Esophagus squamous epithelium (tissue), 5 donors: ENCODE data around the gene PRRX1. TPM values are rescaled to one million over a fixed set of nuclear protein-coding genes. Genes with fewer than 3 reads are reported as not detected.

Experiments
- DNase-seq: peaks from one replicate; lab custom pipeline; 2025; lab: John Stamatoyannopoulos, UW
- H3K27ac ChIP-seq, 4 donors: fragments of 200-600 bp; sonication (generic); one replicate each; pipeline ENCODE4 v1.5.1; 2016 to 2019; ENCODE audit warnings: mild to moderate bottlenecking in 1 of 4
- H3K27me3 ChIP-seq, 4 donors: fragments of 200-600 bp; sonication (generic); 1 replicate in 3 of 4; 2 replicates in 1 of 4; pipeline versions ENCODE4 v1.5.1 to v1.6.0; 2017 to 2021; ENCODE audit warnings: antibody characterized with exemption in 1 of 4
- H3K36me3 ChIP-seq, 3 donors: fragments of 200-600 bp; sonication (generic); one replicate each; pipeline ENCODE4 v1.5.1; 2016 to 2019
- H3K4me1 ChIP-seq, 3 donors: fragments of 200-600 bp; sonication (generic); one replicate each; pipeline ENCODE4 v1.5.1; 2017 to 2019
- H3K4me3 ChIP-seq, 4 donors: fragments of 200-600 bp; sonication (generic); 1 replicate in 3 of 4; 2 replicates in 1 of 4; pipeline ENCODE4 v1.5.1; 2016 to 2019; ENCODE audit warnings: mild to moderate bottlenecking in 2 of 4, moderate library complexity in 1 of 4
- H3K9me3 ChIP-seq, 3 donors: fragments of 200-600 bp; sonication (generic); one replicate each; pipeline ENCODE4 v1.5.1; 2016 to 2019
- POLR2A ChIP-seq, 4 donors: fragments of 450-650 bp; IDR thresholded peaks; one replicate each; pipeline ENCODE4 v1.6.1; 2017; ENCODE audit warnings: antibody characterized with exemption in 4 of 4, mild to moderate bottlenecking in 4 of 4, moderate library complexity in 3 of 4
- WGBS, 2 donors: methylation state at CpG; one replicate each; pipeline ENCODE4 v1.1.5; 2018; 5-methylcytosine and 5-hydroxymethylcytosine counted together
- intact Hi-C: fragments of 100-400 bp; cut with DNase I; formaldehyde crosslinking; loops from one replicate; pipeline ENCODE4 v1.15.0; 2022
- total RNA-seq, 4 donors: library from RNA; depleted of rRNA; stranded (reverse); fragments of >200 nt; gene quantifications; one replicate each; pipeline ENCODE4 v1.1.0, GENCODE V29; 2016
- TF ChIP-seq, protein P1 (sequence below), 6 experiments: fragments of 450-650 bp in 4 of 6; fragments of 200-600 bp in 2 of 6; sonication (generic) in 2 of 6; IDR thresholded peaks; one replicate each; pipeline ENCODE4 v1.5.1; 2016 to 2019; ENCODE audit warnings: antibody characterized with exemption in 6 of 6, mild to moderate bottlenecking in 4 of 6, moderate library complexity in 4 of 6
- donor health status: DM: yes; HTN: yes; CAD: no.

PRRX1 gene
- total RNA-seq, 4 donors from 2014 or later, result 2.2 to 20.4 (median 10.3) TPM

DNA sequence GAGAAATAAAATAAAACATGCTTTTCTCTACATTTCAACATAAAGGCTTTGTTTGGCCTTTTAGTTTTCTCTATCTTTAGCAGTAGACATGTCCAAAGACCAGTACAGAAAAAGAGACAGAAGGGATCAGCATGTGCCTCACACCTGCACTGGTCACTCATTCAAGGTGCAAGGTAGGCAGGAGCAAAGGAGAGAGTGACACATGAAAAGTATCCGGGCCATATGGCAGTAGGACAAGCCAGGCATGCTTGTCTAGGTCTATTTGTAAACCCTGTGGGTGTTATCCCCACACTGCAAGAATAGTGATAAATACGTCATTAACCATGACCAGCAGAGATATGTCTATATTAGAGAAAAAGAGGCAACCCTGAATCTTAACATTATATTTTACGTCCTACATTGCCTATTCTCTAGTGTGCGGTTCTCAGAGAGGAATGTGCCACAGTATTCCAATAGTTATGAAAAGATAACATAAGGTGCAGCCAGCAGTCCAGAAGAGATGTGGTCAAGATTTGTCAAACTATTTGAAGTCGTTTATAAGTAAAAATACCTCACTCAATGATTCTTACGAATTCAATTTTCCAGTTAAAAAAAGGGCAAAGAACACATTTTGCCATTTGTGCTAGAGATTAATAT, 32.1 kb downstream of the PRRX1 start:
- Histone ChIP-seq H3K27me3 (no peaks in the 10 kb centered on the region), H3K27ac (peak overlapping the region in 3 of 4 donors; percentile 28 to 62 (median 57)), H3K4me1 (peaks cover 4 to 79% (median 36%) of the 10 kb centered on the region in 3 donors), H3K9me3 (no peaks in the 10 kb centered on the region), H3K4me3 (no peak overlapping the region), H3K36me3 (no peaks in the 10 kb centered on the region)
- WGBS, 2 donors, result 74 to 81% methylated on average over 6 of the region's 6 CpGs
- no peak for DNase-seq
- TF ChIP-seq, protein P1, sequence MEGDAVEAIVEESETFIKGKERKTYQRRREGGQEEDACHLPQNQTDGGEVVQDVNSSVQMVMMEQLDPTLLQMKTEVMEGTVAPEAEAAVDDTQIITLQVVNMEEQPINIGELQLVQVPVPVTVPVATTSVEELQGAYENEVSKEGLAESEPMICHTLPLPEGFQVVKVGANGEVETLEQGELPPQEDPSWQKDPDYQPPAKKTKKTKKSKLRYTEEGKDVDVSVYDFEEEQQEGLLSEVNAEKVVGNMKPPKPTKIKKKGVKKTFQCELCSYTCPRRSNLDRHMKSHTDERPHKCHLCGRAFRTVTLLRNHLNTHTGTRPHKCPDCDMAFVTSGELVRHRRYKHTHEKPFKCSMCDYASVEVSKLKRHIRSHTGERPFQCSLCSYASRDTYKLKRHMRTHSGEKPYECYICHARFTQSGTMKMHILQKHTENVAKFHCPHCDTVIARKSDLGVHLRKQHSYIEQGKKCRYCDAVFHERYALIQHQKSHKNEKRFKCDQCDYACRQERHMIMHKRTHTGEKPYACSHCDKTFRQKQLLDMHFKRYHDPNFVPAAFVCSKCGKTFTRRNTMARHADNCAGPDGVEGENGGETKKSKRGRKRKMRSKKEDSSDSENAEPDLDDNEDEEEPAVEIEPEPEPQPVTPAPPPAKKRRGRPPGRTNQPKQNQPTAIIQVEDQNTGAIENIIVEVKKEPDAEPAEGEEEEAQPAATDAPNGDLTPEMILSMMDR (IDR thresholded peaks at IDR 0.05), result no peak
- no peak for TF ChIP-seq POLR2A (IDR thresholded peaks at IDR 0.05)
- intact Hi-C loops, result no loop called here

DNA sequence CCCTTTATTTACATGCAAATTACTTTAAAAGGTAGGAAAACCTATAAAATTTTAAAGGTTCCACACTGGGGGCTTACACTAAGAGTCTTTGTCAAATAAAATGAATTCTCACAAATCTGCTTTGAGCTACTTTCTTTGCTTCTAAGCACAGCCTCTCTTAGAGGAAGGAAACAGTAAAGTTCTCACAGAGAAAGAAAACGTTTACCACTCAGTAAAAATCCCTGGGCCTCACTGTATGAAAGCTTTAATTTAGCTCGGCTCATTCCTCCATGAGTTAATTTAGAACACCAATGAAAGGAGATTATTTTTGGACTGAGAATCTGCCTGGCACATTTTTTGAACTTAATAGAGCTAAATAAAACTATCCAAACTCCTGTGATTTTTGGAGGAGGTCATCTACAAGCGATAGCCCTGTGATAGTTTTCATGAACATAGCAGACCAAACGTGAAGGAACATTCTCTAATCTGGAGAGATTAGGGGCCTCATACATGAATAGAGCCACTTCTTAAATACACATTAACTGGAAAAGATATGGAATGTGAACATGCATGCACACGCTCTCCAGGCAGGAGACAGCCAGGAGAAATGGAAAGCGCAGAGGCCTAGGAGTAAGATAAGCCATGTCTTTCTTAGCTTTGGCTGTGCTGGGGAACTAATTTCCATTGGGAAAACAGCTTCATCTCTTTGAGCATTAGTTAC, 32.8 kb downstream of the PRRX1 start:
- H3K4me3 ChIP-seq, result no peak overlapping the region
- TF ChIP-seq, protein P1 (IDR thresholded peaks at IDR 0.05), result no peak
- no peak for TF ChIP-seq POLR2A (IDR thresholded peaks at IDR 0.05)
- 27 to 35% methylated on average over 6 of the region's 6 CpGs for WGBS, 2 donors
- no peaks in the 10 kb centered on the region for H3K36me3 ChIP-seq
- intact Hi-C loops, result no loop called here
- no peaks in the 10 kb centered on the region for H3K9me3 ChIP-seq
- H3K4me1 ChIP-seq, result peaks cover 4 to 79% (median 36%) of the 10 kb centered on the region in 3 donors
- H3K27me3 ChIP-seq, result no peaks in the 10 kb centered on the region
- no peak for DNase-seq
- peak overlapping the region; percentile 28 to 62 (median 49) for H3K27ac ChIP-seq

DNA sequence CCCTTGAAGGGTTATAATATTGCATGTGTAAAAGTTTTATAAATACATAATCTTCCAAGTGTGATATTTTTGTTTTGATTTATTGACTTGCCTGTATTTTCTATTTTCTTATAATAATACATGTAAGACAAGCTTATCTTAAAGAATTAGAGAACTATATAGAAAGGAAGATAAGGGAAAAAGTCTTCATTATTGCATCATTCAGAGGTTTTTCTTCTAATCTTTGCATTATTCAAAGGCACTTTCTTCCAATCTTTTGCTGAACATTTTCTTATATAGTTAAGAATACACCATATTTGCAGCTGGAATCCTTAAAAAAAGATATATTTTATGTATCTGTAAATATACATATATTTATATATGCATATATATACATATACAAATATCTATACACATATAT, 33.4 kb downstream of the PRRX1 start:
- Histone ChIP-seq H3K27me3 (no peaks in the 10 kb centered on the region), H3K4me3 (no peak overlapping the region), H3K27ac (peak overlapping the region in 1 of 4 donors; percentile 62), H3K9me3 (no peaks in the 10 kb centered on the region), H3K4me1 (peaks cover 4 to 77% (median 36%) of the 10 kb centered on the region in 3 donors), H3K36me3 (no peaks in the 10 kb centered on the region)
- DNase-seq, result no peak
- intact Hi-C loops, result no loop called here
- TF ChIP-seq, protein P1 (IDR thresholded peaks at IDR 0.05), result no peak
- no peak for TF ChIP-seq POLR2A (IDR thresholded peaks at IDR 0.05)

DNA sequence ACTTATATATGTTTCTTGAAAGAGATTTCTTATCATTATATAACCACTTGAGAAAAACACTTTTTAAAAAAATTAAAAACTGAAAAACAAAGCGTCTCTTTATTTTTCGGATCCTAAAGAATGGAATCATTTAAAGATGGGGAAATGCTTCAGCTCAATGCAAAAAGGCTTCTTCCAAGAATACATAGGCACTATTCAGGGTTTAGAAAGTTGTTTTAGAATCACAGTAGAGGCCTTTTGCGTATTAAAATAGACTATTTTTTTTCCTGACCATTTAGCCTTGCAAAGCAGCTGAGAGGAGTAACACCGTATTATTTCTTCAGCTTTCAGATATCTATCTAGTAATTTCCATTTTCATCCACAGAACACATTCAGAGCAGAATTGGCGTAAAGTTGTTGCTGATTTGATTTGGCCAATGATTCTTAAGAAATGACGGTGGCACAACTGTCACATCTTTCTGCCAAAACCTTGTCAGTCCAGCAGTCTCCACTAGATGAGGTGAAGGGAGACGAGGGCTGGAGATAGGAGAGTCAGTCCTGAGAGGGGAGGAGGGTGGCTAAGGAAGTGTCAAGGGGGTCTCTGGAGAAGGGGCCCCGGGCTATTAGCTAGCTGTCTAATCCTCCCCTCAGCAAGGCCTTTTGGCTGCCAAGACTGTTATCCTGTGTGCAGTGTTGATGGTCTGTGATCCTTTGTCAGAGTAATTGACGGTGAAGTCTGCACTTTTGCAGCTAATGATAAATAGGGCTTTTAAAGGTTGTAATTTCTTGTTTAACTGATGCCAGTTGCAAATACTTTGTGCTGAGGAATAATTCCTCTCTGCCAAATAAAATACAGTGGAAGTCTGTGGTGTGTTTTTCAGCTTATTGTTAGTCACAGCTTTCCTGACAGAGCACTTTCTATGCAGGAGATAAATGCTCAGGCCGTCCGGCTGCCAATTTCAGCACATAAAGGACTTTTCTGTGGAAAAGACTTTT, 34.7 kb downstream of the PRRX1 start:
- no peak for TF ChIP-seq POLR2A (IDR thresholded peaks at IDR 0.05)
- TF ChIP-seq, protein P1 (IDR thresholded peaks at IDR 0.05), result no peak
- no peak for DNase-seq
- no peaks in the 10 kb centered on the region for H3K36me3 ChIP-seq
- intact Hi-C loops, result no loop called here
- no peaks in the 10 kb centered on the region for H3K27me3 ChIP-seq
- peak overlapping the region; percentile 33 to 83 (median 60) for H3K27ac ChIP-seq
- no peaks in the 10 kb centered on the region for H3K9me3 ChIP-seq
- H3K4me1 ChIP-seq, result peaks cover 0 to 64% (median 28%) of the 10 kb centered on the region in 3 donors
- H3K4me3 ChIP-seq, result peak overlapping the region in 1 of 4 donors; percentile 27
- WGBS, 2 donors, result 36 to 38% methylated on average over 10 to 11 of the region's 11 CpGs
